Measurements from ENCODE around the gene TATDN3. TPM values are rescaled to one million over a fixed set of nuclear protein-coding genes. Genes with fewer than 3 reads are reported as not detected.

Gene TATDN3
- total and polyA plus RNA-seq, 12 donors, result 10.2 to 37.9 (median 20.5) TPM

GRCh38 chr1:212822956-212823355, 31.3 kb downstream of the TATDN3 start:
- WGBS, 4 donors, result 87 to 97% (median 91%) methylated on average over 3 of the region's 3 CpGs
- no peak for DNase-seq
- no peak overlapping the region for H3K27ac ChIP-seq
- no peaks in the 10 kb centered on the region for H3K4me1 ChIP-seq (replicated peaks in 1 of 2)
- H3K27me3 ChIP-seq, result no peaks in the 10 kb centered on the region
- peaks cover 0 to 5% (median 0%) of the 10 kb centered on the region in 3 donors for H3K9me3 ChIP-seq (replicated peaks in 1 of 3)
- intact Hi-C loops (cut with DNase I), result loop anchor here in 1 of 2 donors (10.0 kb wide), 1 partner anchor 162 kb away; no protein-coding TSS in a partner anchor
- no peak overlapping the region for H3K4me3 ChIP-seq
- H3K36me3 ChIP-seq (replicated peaks in 1 of 2), result no peaks in the 10 kb centered on the region
- TF ChIP-seq POLR2A (IDR thresholded peaks at IDR 0.05) (no peak), CTCF (IDR thresholded peaks at IDR 0.05) (no peak)

- Histone ChIP-seq H3K36me3 (replicated peaks in 1 of 2) (no peaks in the 10 kb centered on the region), H3K4me3 (no peak overlapping the region), H3K27ac (no peak overlapping the region), H3K27me3 (no peaks in the 10 kb centered on the region), H3K9me3 (replicated peaks in 1 of 3) (peaks cover 0 to 5% (median 0%) of the 10 kb centered on the region in 3 donors), H3K4me1 (replicated peaks in 1 of 2) (no peaks in the 10 kb centered on the region)
- DNase-seq, result no peak
- intact Hi-C loops (cut with DNase I), result loop anchor here in 1 of 2 donors (10.0 kb wide), 1 partner anchor 161 kb away; no protein-coding TSS in a partner anchor
- no peak for TF ChIP-seq POLR2A (IDR thresholded peaks at IDR 0.05)
- no peak for TF ChIP-seq CTCF (IDR thresholded peaks at IDR 0.05)
- WGBS, 4 donors, result 87 to 94% (median 94%) methylated on average over 10 to 16 of the region's 16 CpGs
Observed at GRCh38 chr1:212824201-212824600, 32.5 kb downstream of the TATDN3 start.

GRCh38 chr1:212825798-212826452, 34.2 kb downstream of the TATDN3 start:
- H3K9me3 ChIP-seq (replicated peaks in 1 of 3), result peaks cover 0 to 5% (median 0%) of the 10 kb centered on the region in 3 donors
- intact Hi-C loops (cut with DNase I), result loop anchor here in 1 of 2 donors (10.0 kb wide), 1 partner anchor 159 kb away; no protein-coding TSS in a partner anchor
- no peak overlapping the region for H3K4me3 ChIP-seq
- H3K36me3 ChIP-seq (replicated peaks in 1 of 2), result no peaks in the 10 kb centered on the region
- H3K4me1 ChIP-seq (replicated peaks in 1 of 2), result no peaks in the 10 kb centered on the region
- no peak for TF ChIP-seq POLR2A (IDR thresholded peaks at IDR 0.05)
- no peak for TF ChIP-seq CTCF (IDR thresholded peaks at IDR 0.05)
- DNase-seq, result no peak
- H3K27ac ChIP-seq, result no peak overlapping the region
- no peaks in the 10 kb centered on the region for H3K27me3 ChIP-seq
- WGBS, 4 donors, result 91 to 97% (median 95%) methylated on average over 6 of the region's 6 CpGs

GRCh38 chr1:212827171-212827776, 35.6 kb downstream of the TATDN3 start:
- H3K36me3 ChIP-seq (replicated peaks in 1 of 2), result no peaks in the 10 kb centered on the region
- intact Hi-C loops (cut with DNase I), result loop anchor here in 1 of 2 donors (10.0 kb wide), 1 partner anchor 158 kb away; no protein-coding TSS in a partner anchor
- H3K4me3 ChIP-seq, result no peak overlapping the region
- no peak for DNase-seq
- H3K4me1 ChIP-seq (replicated peaks in 1 of 2), result no peaks in the 10 kb centered on the region
- no peaks in the 10 kb centered on the region for H3K27me3 ChIP-seq
- no peak overlapping the region for H3K27ac ChIP-seq
- 90 to 96% (median 94%) methylated on average over 4 of the region's 4 CpGs for WGBS, 4 donors
- TF ChIP-seq POLR2A (IDR thresholded peaks at IDR 0.05) (no peak), CTCF (IDR thresholded peaks at IDR 0.05) (no peak)
- H3K9me3 ChIP-seq (replicated peaks in 1 of 3), result peaks cover 0 to 5% (median 0%) of the 10 kb centered on the region in 3 donors

Data from adrenal gland (tissue), 12 donors.